Fibroblast of lung (primary cell): ENCODE results near the gene ZNF486. TPM values are rescaled to one million over a fixed set of nuclear protein-coding genes. Genes with fewer than 3 reads are reported as not detected.

Experiments used
- DNase-seq, 2 donors: peaks; one replicate each; pipeline versions ENCODE4 v3.0.0 to v3.0.0-alpha.2; 2010; ENCODE audit warnings: low read depth in 2 of 2
- H2AFZ ChIP-seq: 2 replicates; pipeline ENCODE4 v1.5.1; 2012; ENCODE audit warnings: low read length, control low read depth, inconsistent platforms
- H3K27ac ChIP-seq: 2 replicates; pipeline ENCODE4 v1.5.1; 2011; ENCODE audit warnings: low read length, control low read depth; ENCODE audit not compliant: insufficient read depth
- H3K27me3 ChIP-seq: 2 replicates; pipeline ENCODE4 v1.5.1; 2011; ENCODE audit warnings: mild to moderate bottlenecking, low read length; ENCODE audit not compliant: control insufficient read depth, insufficient read depth
- H3K36me3 ChIP-seq: 2 replicates; pipeline ENCODE4 v1.5.1; 2011; ENCODE audit warnings: low read length; ENCODE audit not compliant: control insufficient read depth, insufficient read depth
- H3K4me1 ChIP-seq: 2 replicates; pipeline ENCODE4 v1.5.1; 2011; ENCODE audit warnings: low read length; ENCODE audit not compliant: control insufficient read depth, insufficient read depth; ENCODE audit errors: extremely low read depth
- H3K4me2 ChIP-seq: 2 replicates; pipeline ENCODE4 v1.5.1; 2011; ENCODE audit warnings: low read length, control low read depth; ENCODE audit not compliant: insufficient read depth; ENCODE audit errors: extremely low read depth
- H3K4me3 ChIP-seq, 4 experiments: fragments of 200-600 bp in 1 of 4; sonication (generic) in 1 of 4; replicated peaks in 1 of 4; 2 replicates each; pipeline ENCODE4 v1.5.1; 2011 to 2016; ENCODE audit warnings: low read length in 4 of 4, low read depth in 3 of 4, mild to moderate bottlenecking in 3 of 4, control low read depth in 2 of 4, inconsistent platforms in 1 of 4, mixed read lengths in 1 of 4; ENCODE audit not compliant: insufficient read depth in 1 of 4; ENCODE audit errors: control extremely low read depth in 1 of 4
- H3K79me2 ChIP-seq: 2 replicates; pipeline ENCODE4 v1.5.1; 2012; ENCODE audit warnings: mild to moderate bottlenecking, low read length, inconsistent platforms; ENCODE audit not compliant: control insufficient read depth, insufficient read depth
- H3K9ac ChIP-seq: 2 replicates; pipeline ENCODE4 v1.5.1; 2011; ENCODE audit warnings: mild to moderate bottlenecking, low read length, control low read depth; ENCODE audit not compliant: insufficient read depth
- H3K9me3 ChIP-seq: 2 replicates; pipeline ENCODE4 v1.5.1; 2012; ENCODE audit warnings: low read depth, low read length; ENCODE audit not compliant: control insufficient read depth, insufficient read depth
- H4K20me1 ChIP-seq: 2 replicates; pipeline ENCODE4 v1.5.1; 2011; ENCODE audit warnings: low read length; ENCODE audit not compliant: control insufficient read depth, insufficient read depth; ENCODE audit errors: extremely low read depth
- CTCF ChIP-seq, 2 donors: IDR thresholded peaks in 1 of 2; conservative IDR thresholded peaks in 1 of 2; 1 replicate in 1 of 2; 2 replicates in 1 of 2; pipeline ENCODE4 v1.5.1; 2011 to 2012; ENCODE audit warnings: low read length in 2 of 2, control low read depth in 1 of 2, inconsistent platforms in 1 of 2, low read depth in 1 of 2, mild to moderate bottlenecking in 1 of 2
- EZH2 ChIP-seq: IDR thresholded peaks from 2 replicates; pipeline ENCODE4 v1.5.1; 2012; ENCODE audit warnings: low read length, control low read depth, mild to moderate bottlenecking; ENCODE audit errors: missing control alignments
- polyA plus RNA-seq, 2 donors: library from polyadenylated mRNA; depleted of rRNA in 1 of 2; stranded (reverse) in 1 of 2; unstranded in 1 of 2; fragments of >200 nt; gene quantifications; 2 replicates each; pipeline ENCODE4 v1.2.1, GENCODE V29; 2011 to 2012; ENCODE audit warnings: missing spikeins in 1 of 2
- total RNA-seq: library from RNA; depleted of rRNA; stranded (reverse); fragments of >200 nt; gene quantifications from 2 replicates; pipeline ENCODE4 v1.2.1, GENCODE V29; 2014

ZNF486 gene
- total and polyA plus RNA-seq, 2 donors (not counting 1 experiment from before 2014, with no cell fraction given), result 4.0 to 4.6 TPM

DNA sequence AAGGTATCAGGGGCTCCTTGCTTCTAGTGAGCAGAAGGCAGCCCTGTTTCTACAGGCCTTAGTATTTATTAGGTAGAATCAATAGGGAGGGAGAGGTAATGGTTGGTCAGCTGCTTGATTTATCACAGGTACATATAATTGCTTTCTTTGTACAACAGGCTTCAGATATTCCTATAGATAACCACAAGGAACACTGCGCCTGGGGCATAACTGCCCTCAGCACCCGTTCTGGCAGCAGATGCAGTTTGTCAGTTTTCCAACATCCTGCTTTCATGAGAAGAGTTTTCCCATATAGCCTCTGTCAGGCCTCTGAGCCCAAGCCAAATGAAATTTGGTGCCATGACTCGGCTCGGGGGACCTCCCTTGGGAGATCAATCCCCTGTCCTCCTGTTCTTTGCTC, 12.4 kb upstream of the ZNF486 start:
- no peaks in the 10 kb centered on the region for H3K9me3 ChIP-seq
- no peaks in the 10 kb centered on the region for H3K4me1 ChIP-seq
- H4K20me1 ChIP-seq, result no peaks in the 10 kb centered on the region
- H3K27me3 ChIP-seq, result no peaks in the 10 kb centered on the region
- H3K27ac ChIP-seq, result no peak overlapping the region
- no peaks in the 10 kb centered on the region for H3K79me2 ChIP-seq
- H3K36me3 ChIP-seq, result no peaks in the 10 kb centered on the region
- no peak for TF ChIP-seq CTCF (conservative IDR thresholded peaks at IDR 0.05 in 1 of 2, IDR thresholded peaks at IDR 0.05 in 1 of 2; ENCODE audit: low read depth in 1 of 2, low read length in 2 of 2)
- no peak for TF ChIP-seq EZH2
- no peak for DNase-seq
- H3K4me3 ChIP-seq, result no peak overlapping the region
- H2AFZ ChIP-seq, result no peak overlapping the region
- H3K4me2 ChIP-seq, result no peak overlapping the region
- no peak overlapping the region for H3K9ac ChIP-seq

- Histone ChIP-seq H3K4me3 (no peak overlapping the region), H3K9me3 (no peaks in the 10 kb centered on the region), H3K27ac (no peak overlapping the region), H3K27me3 (no peaks in the 10 kb centered on the region), H3K4me2 (no peak overlapping the region), H2AFZ (no peak overlapping the region), H3K79me2 (no peaks in the 10 kb centered on the region), H4K20me1 (no peaks in the 10 kb centered on the region), H3K4me1 (no peaks in the 10 kb centered on the region), H3K9ac (no peak overlapping the region), H3K36me3 (no peaks in the 10 kb centered on the region)
- TF ChIP-seq CTCF (conservative IDR thresholded peaks at IDR 0.05 in 1 of 2, IDR thresholded peaks at IDR 0.05 in 1 of 2; ENCODE audit: low read depth in 1 of 2, low read length in 2 of 2), result no peak
- no peak for TF ChIP-seq EZH2
- DNase-seq, result no peak
These were observed 4.2 kb upstream of the ZNF486 start for GRCh38 chr19:20162821-20163220.

- H3K27ac ChIP-seq, result no peak overlapping the region
- TF ChIP-seq CTCF (conservative IDR thresholded peaks at IDR 0.05 in 1 of 2, IDR thresholded peaks at IDR 0.05 in 1 of 2; ENCODE audit: low read depth in 1 of 2, low read length in 2 of 2) (no peak), EZH2 (no peak)
- H3K79me2 ChIP-seq, result peaks cover 2% of the 10 kb centered on the region
- H3K4me2 ChIP-seq, result no peak overlapping the region
- H2AFZ ChIP-seq, result no peak overlapping the region
- H3K4me3 ChIP-seq, result no peak overlapping the region
- H4K20me1 ChIP-seq, result no peaks in the 10 kb centered on the region
- H3K27me3 ChIP-seq, result no peaks in the 10 kb centered on the region
- H3K4me1 ChIP-seq, result no peaks in the 10 kb centered on the region
- DNase-seq, result no peak
- no peak overlapping the region for H3K9ac ChIP-seq
- no peaks in the 10 kb centered on the region for H3K9me3 ChIP-seq
- no peaks in the 10 kb centered on the region for H3K36me3 ChIP-seq
These were observed 2.6 kb upstream of the ZNF486 start for GRCh38 chr19:20164456-20164855.
